ENCODE measurements around the gene SMARCA2. TPM values are rescaled to one million over a fixed set of nuclear protein-coding genes. Genes with fewer than 3 reads are reported as not detected.

Gene SMARCA2
- total and polyA plus RNA-seq, 4 donors, result 18.8 to 67.0 (median 41.1) TPM

- no peaks in the 10 kb centered on the region for H3K27me3 ChIP-seq (ENCODE audit: control insufficient read depth in 4 of 4, insufficient read depth in 4 of 4, low read length in 3 of 4)
- H3K36me3 ChIP-seq (ENCODE audit: control insufficient read depth in 4 of 4, insufficient read depth in 3 of 4, low read depth in 1 of 4, low read length in 3 of 4), result peaks cover 2 to 64% (median 50%) of the 10 kb centered on the region in 4 donors
- no peaks in the 10 kb centered on the region for H3K4me1 ChIP-seq (ENCODE audit: control insufficient read depth in 4 of 4, insufficient read depth in 4 of 4, low read length in 3 of 4)
- no peaks in the 10 kb centered on the region for H3K9me3 ChIP-seq (ENCODE audit: control insufficient read depth in 4 of 4, low read length in 3 of 4)
- H3K27ac ChIP-seq (ENCODE audit: low read depth in 1 of 2, low read length in 2 of 2), result no peak overlapping the region
- WGBS, result 86% methylated on average over 5 of the region's 5 CpGs
- H3K4me3 ChIP-seq (ENCODE audit: low read depth in 1 of 3, low read length in 3 of 3), result no peak overlapping the region
- TF ChIP-seq, protein P1, sequence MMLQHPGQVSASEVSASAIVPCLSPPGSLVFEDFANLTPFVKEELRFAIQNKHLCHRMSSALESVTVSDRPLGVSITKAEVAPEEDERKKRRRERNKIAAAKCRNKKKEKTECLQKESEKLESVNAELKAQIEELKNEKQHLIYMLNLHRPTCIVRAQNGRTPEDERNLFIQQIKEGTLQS (IDR thresholded peaks at IDR 0.05), result no peak
- TF ChIP-seq, protein P2, sequence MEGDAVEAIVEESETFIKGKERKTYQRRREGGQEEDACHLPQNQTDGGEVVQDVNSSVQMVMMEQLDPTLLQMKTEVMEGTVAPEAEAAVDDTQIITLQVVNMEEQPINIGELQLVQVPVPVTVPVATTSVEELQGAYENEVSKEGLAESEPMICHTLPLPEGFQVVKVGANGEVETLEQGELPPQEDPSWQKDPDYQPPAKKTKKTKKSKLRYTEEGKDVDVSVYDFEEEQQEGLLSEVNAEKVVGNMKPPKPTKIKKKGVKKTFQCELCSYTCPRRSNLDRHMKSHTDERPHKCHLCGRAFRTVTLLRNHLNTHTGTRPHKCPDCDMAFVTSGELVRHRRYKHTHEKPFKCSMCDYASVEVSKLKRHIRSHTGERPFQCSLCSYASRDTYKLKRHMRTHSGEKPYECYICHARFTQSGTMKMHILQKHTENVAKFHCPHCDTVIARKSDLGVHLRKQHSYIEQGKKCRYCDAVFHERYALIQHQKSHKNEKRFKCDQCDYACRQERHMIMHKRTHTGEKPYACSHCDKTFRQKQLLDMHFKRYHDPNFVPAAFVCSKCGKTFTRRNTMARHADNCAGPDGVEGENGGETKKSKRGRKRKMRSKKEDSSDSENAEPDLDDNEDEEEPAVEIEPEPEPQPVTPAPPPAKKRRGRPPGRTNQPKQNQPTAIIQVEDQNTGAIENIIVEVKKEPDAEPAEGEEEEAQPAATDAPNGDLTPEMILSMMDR (IDR thresholded peaks at IDR 0.05; ENCODE audit: low read depth, low read length, missing input control), result no peak
- TF ChIP-seq FOXA1 (IDR thresholded peaks at IDR 0.05) (no peak), RXRA (IDR thresholded peaks at IDR 0.05) (no peak), JUND (IDR thresholded peaks at IDR 0.05) (no peak), SP1 (IDR thresholded peaks at IDR 0.05) (no peak), EGR1 (IDR thresholded peaks at IDR 0.05; ENCODE audit: low read depth in 2 of 2) (no peak), FOXA2 (IDR thresholded peaks at IDR 0.05) (no peak), YY1 (IDR thresholded peaks at IDR 0.05) (no peak), GABPA (IDR thresholded peaks at IDR 0.05 in 1 of 2, conservative IDR thresholded peaks at IDR 0.05 in 1 of 2) (no peak), HNF4G (IDR thresholded peaks at IDR 0.05) (no peak), REST (IDR thresholded peaks at IDR 0.05) (no peak), HNF4A (conservative IDR thresholded peaks at IDR 0.05) (no peak)
- TF ChIP-seq, protein P3, sequence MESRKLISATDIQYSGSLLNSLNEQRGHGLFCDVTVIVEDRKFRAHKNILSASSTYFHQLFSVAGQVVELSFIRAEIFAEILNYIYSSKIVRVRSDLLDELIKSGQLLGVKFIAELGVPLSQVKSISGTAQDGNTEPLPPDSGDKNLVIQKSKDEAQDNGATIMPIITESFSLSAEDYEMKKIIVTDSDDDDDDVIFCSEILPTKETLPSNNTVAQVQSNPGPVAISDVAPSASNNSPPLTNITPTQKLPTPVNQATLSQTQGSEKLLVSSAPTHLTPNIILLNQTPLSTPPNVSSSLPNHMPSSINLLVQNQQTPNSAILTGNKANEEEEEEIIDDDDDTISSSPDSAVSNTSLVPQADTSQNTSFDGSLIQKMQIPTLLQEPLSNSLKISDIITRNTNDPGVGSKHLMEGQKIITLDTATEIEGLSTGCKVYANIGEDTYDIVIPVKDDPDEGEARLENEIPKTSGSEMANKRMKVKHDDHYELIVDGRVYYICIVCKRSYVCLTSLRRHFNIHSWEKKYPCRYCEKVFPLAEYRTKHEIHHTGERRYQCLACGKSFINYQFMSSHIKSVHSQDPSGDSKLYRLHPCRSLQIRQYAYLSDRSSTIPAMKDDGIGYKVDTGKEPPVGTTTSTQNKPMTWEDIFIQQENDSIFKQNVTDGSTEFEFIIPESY (IDR thresholded peaks at IDR 0.05), result no peak
- TF ChIP-seq, protein P4, sequence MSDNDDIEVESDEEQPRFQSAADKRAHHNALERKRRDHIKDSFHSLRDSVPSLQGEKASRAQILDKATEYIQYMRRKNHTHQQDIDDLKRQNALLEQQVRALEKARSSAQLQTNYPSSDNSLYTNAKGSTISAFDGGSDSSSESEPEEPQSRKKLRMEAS (IDR thresholded peaks at IDR 0.05), result no peak
- H3K9ac ChIP-seq (ENCODE audit: low read depth in 1 of 2, low read length in 2 of 2), result no peak overlapping the region
- DNase-seq (ENCODE audit: low spot score), result no peak
Measured at GRCh38 chr9:2192356-2192979, 177.3 kb downstream of the SMARCA2 start.

- Histone ChIP-seq H3K4me3 (ENCODE audit: low read depth in 1 of 3, low read length in 3 of 3) (no peak overlapping the region), H3K4me1 (ENCODE audit: control insufficient read depth in 4 of 4, insufficient read depth in 4 of 4, low read length in 3 of 4) (no peaks in the 10 kb centered on the region), H3K9ac (ENCODE audit: low read depth in 1 of 2, low read length in 2 of 2) (no peak overlapping the region), H3K9me3 (ENCODE audit: control insufficient read depth in 4 of 4, low read length in 3 of 4) (no peaks in the 10 kb centered on the region), H3K27me3 (ENCODE audit: control insufficient read depth in 4 of 4, insufficient read depth in 4 of 4, low read length in 3 of 4) (no peaks in the 10 kb centered on the region), H3K36me3 (ENCODE audit: control insufficient read depth in 4 of 4, insufficient read depth in 3 of 4, low read depth in 1 of 4, low read length in 3 of 4) (peaks cover 2 to 58% (median 49%) of the 10 kb centered on the region in 4 donors), H3K27ac (ENCODE audit: low read depth in 1 of 2, low read length in 2 of 2) (no peak overlapping the region)
- DNase-seq (ENCODE audit: low spot score), result no peak
- WGBS, result 95% methylated on average over 2 of the region's 2 CpGs
- TF ChIP-seq, protein P3 (IDR thresholded peaks at IDR 0.05), result no peak
- TF ChIP-seq REST (IDR thresholded peaks at IDR 0.05) (no peak), RXRA (IDR thresholded peaks at IDR 0.05) (no peak), FOXA1 (IDR thresholded peaks at IDR 0.05) (no peak), JUND (IDR thresholded peaks at IDR 0.05) (no peak), HNF4A (conservative IDR thresholded peaks at IDR 0.05) (no peak), SP1 (IDR thresholded peaks at IDR 0.05) (no peak), EGR1 (IDR thresholded peaks at IDR 0.05; ENCODE audit: low read depth in 2 of 2) (no peak)
Measured at GRCh38 chr9:2193552-2193951, 178.4 kb downstream of the SMARCA2 start.

All from liver (tissue), 9 donors.